ENCODE measurements around the gene AEBP2.
"Not testable (repeated sequence)": the region's sequence is repeated elsewhere in the genome, so short reads cannot be mapped to it uniquely, and the experiment has no call there.

Gene AEBP2

DNA sequence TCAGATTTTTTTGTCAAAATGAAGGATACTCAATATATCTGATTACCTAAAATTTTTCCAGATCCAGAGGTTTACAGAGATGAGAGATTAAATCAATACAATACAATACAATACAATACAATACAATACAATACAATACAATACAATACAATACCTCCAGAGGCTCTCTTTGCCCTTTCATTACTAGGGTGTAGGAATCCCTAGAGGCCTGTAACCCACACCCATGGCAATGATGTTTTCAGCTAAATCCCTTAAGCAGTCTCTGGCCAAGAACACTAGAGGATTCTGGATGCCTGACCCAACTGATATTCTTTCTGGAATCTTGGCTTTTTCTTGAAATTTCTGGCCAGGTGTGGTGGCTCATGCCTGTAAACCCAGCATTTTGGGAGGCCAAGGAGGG is 23.7 kb upstream of the AEBP2 start:
- Histone ChIP-seq H3K9ac (ENCODE audit: insufficient read length) (no peak overlapping the region), H3K36me3 (ENCODE audit: insufficient read depth, low read length) (no peaks in the 10 kb centered on the region), H3K27ac (no peak overlapping the region), H3K4me3 (no peak overlapping the region), H3K9me3 (ENCODE audit: low read depth, low read length) (no peaks in the 10 kb centered on the region)
- no peak for DNase-seq (ENCODE audit: low read depth, low spot score)
- no peak for TF ChIP-seq EZH2 (IDR thresholded peaks at IDR 0.05)
- TF ChIP-seq FOXP2 (optimal IDR thresholded peaks at IDR 0.05; ENCODE audit: control extremely low read depth, extremely low read length, insufficient read depth): no peak
- TF ChIP-seq POLR2AphosphoS5 (IDR thresholded peaks at IDR 0.05; ENCODE audit: borderline replicate concordance, low read depth, low read length): no peak

DNA sequence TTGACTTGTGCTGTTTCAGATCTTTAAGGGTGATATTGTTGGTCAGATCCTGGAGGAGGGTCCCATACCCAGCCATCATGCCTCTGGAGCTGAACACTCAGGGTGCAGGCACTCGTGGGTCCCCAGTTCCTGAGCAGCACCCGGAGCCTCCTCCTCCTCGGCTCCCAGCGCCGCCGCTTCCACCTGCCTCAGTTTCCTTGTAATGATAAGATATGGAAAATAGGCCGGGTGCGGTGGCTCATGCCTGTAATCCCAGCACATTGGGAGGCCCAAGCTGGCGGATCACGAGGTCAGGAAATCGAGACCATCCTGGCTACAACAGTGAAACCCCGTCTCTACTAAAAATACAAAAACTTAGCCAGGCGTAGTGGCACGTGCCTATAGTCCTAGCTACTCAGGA is 20.2 kb upstream of the AEBP2 start:
- Histone ChIP-seq H3K36me3 (ENCODE audit: insufficient read depth, low read length) (no peaks in the 10 kb centered on the region), H3K9ac (ENCODE audit: insufficient read length) (no peak overlapping the region), H3K9me3 (ENCODE audit: low read depth, low read length) (no peaks in the 10 kb centered on the region), H3K27ac (no peak overlapping the region), H3K4me3 (no peak overlapping the region)
- no peak for DNase-seq (ENCODE audit: low read depth, low spot score)
- no peak for TF ChIP-seq POLR2AphosphoS5 (IDR thresholded peaks at IDR 0.05; ENCODE audit: borderline replicate concordance, low read depth, low read length)
- TF ChIP-seq FOXP2 (optimal IDR thresholded peaks at IDR 0.05; ENCODE audit: control extremely low read depth, extremely low read length, insufficient read depth): no peak
- TF ChIP-seq EZH2 (IDR thresholded peaks at IDR 0.05): no peak

DNA sequence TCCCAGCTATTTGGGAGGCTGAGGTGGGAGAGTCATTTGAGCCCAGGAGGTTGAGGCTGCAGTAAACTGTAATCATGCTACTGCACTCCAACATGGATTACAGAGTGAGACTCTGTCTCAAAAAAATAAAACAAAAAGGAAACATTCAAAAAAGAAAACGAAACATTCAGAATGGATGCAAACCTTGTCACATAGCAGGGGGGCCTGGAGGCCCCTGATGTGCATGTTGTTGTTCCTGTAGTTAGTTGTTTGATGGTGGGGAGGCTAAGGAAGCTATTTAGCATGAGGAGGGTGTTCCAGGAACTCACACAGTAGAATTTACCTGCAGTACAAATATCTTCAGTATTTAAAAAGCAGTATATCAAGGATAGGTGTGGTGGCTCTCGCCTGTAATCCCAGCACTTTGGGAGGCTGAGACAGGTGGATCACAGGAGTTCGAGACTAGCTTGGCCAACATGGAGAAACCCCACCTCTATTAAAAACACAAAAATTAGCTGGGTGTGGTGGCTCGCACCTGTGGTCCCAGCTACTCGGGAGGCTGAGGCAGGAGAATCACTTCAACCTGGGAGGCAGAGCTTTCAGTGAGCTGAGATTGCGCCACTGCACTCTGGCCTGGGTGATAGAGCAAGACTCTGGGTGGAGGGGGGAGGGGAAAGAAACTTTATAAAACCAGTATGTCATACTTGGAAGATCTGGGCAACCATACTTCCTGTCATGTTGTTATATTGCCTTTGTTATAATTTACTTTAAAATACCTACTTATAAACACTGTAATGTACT is 17.6 kb upstream of the AEBP2 start:
- Histone ChIP-seq H3K36me3 (ENCODE audit: insufficient read depth, low read length) (no peaks in the 10 kb centered on the region), H3K9me3 (ENCODE audit: low read depth, low read length) (no peaks in the 10 kb centered on the region), H3K27ac (peak overlapping the region; percentile 38; the same call in 1 of the 2 replicates), H3K4me3 (no peak overlapping the region), H3K9ac (ENCODE audit: insufficient read length) (no peak overlapping the region)
- DNase-seq (ENCODE audit: low read depth, low spot score): no peak
- TF ChIP-seq POLR2AphosphoS5 (IDR thresholded peaks at IDR 0.05; ENCODE audit: borderline replicate concordance, low read depth, low read length): no peak
- no peak for TF ChIP-seq FOXP2 (optimal IDR thresholded peaks at IDR 0.05; ENCODE audit: control extremely low read depth, extremely low read length, insufficient read depth)
- TF ChIP-seq EZH2 (IDR thresholded peaks at IDR 0.05): no peak

DNA sequence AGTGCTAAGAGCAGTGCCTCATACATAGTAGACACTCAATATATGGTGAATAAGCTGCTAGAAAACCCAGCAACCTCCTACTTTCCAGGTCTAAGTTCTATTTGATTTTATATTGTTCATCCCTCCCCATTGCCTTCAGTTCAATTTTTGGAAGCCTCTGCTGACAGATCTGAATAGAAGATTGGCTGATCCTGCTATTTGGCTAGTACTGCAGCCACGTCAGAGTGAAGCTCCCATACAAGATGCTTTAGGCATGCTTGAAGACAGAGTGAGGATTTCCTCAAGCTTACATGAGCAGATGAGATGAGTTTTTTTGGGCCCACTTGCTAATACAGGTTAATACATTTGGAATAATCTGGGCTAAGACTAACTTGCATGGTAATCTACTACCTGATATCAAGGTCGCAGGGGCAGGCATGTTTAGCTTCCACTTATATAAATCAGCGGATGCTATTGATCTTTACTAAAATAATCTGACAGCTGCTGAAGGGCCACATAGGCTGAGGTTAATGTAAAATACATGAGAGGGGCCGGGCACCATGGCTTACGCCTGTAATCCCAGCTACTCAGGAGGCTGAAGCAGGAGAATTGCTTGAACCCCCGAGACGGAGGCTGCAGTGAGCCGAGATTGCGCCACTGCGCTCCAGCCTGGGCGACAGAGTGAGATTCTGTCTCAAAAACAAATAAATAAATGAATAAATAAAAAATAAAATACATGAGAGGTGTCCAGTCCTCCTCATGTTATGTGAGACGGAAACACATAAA is 15.9 kb upstream of the AEBP2 start:
- Histone ChIP-seq H3K36me3 (ENCODE audit: insufficient read depth, low read length) (no peaks in the 10 kb centered on the region), H3K9ac (ENCODE audit: insufficient read length) (no peak overlapping the region), H3K27ac (no peak overlapping the region), H3K4me3 (no peak overlapping the region), H3K9me3 (ENCODE audit: low read depth, low read length) (no peaks in the 10 kb centered on the region)
- TF ChIP-seq FOXP2 (optimal IDR thresholded peaks at IDR 0.05; ENCODE audit: control extremely low read depth, extremely low read length, insufficient read depth) (no peak), POLR2AphosphoS5 (IDR thresholded peaks at IDR 0.05; ENCODE audit: borderline replicate concordance, low read depth, low read length) (no peak), EZH2 (IDR thresholded peaks at IDR 0.05) (no peak)
- no peak for DNase-seq (ENCODE audit: low read depth, low spot score)

GRCh38 chr12:19428246-19428645 is 11.0 kb upstream of the AEBP2 start:
- Histone ChIP-seq H3K27ac (no peak overlapping the region), H3K36me3 (ENCODE audit: insufficient read depth, low read length) (no peaks in the 10 kb centered on the region), H3K9ac (ENCODE audit: insufficient read length) (no peak overlapping the region), H3K4me3 (no peak overlapping the region), H3K9me3 (ENCODE audit: low read depth, low read length) (no peaks in the 10 kb centered on the region)
- no peak for DNase-seq (ENCODE audit: low read depth, low spot score)
- TF ChIP-seq POLR2AphosphoS5 (IDR thresholded peaks at IDR 0.05; ENCODE audit: borderline replicate concordance, low read depth, low read length) (no peak), FOXP2 (optimal IDR thresholded peaks at IDR 0.05; ENCODE audit: control extremely low read depth, extremely low read length, insufficient read depth) (no peak), EZH2 (IDR thresholded peaks at IDR 0.05) (no peak)

DNA sequence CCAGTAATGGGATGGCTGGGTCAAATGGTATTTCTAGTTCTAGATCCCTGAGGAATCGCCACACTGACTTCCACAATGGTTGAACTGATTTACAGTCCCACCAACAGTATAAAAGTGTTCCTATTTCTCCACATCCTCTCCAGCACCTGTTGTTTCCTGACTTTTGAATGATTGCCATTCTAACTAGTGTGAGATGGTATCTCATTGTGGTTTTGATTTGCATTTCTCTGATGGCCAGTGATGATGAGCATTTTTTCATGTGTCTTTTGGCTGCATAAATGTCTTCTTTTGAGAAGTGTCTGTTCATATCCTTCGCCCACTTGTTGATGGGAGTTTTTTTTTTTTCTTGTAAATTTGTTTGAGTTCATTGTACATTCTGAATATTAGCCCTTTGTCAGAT is 9.8 kb upstream of the AEBP2 start:
- not testable (repeated sequence) for H3K27ac ChIP-seq; H3K4me3 ChIP-seq; H3K36me3 ChIP-seq (ENCODE audit: insufficient read depth, low read length); H3K9me3 ChIP-seq (ENCODE audit: low read depth, low read length); DNase-seq (ENCODE audit: low read depth, low spot score); H3K9ac ChIP-seq (ENCODE audit: insufficient read length)

- Histone ChIP-seq H3K9me3 (ENCODE audit: low read depth, low read length) (no peaks in the 10 kb centered on the region), H3K9ac (ENCODE audit: insufficient read length) (no peak overlapping the region), H3K36me3 (ENCODE audit: insufficient read depth, low read length) (no peaks in the 10 kb centered on the region), H3K27ac (no peak overlapping the region), H3K4me3 (no peak overlapping the region)
- DNase-seq (ENCODE audit: low read depth, low spot score): no peak
- no peak for TF ChIP-seq FOXP2 (optimal IDR thresholded peaks at IDR 0.05; ENCODE audit: control extremely low read depth, extremely low read length, insufficient read depth)
- no peak for TF ChIP-seq POLR2AphosphoS5 (IDR thresholded peaks at IDR 0.05; ENCODE audit: borderline replicate concordance, low read depth, low read length)
- TF ChIP-seq EZH2 (IDR thresholded peaks at IDR 0.05): no peak
These were observed 8.3 kb upstream of the AEBP2 start for GRCh38 chr12:19430988-19431387.

DNA sequence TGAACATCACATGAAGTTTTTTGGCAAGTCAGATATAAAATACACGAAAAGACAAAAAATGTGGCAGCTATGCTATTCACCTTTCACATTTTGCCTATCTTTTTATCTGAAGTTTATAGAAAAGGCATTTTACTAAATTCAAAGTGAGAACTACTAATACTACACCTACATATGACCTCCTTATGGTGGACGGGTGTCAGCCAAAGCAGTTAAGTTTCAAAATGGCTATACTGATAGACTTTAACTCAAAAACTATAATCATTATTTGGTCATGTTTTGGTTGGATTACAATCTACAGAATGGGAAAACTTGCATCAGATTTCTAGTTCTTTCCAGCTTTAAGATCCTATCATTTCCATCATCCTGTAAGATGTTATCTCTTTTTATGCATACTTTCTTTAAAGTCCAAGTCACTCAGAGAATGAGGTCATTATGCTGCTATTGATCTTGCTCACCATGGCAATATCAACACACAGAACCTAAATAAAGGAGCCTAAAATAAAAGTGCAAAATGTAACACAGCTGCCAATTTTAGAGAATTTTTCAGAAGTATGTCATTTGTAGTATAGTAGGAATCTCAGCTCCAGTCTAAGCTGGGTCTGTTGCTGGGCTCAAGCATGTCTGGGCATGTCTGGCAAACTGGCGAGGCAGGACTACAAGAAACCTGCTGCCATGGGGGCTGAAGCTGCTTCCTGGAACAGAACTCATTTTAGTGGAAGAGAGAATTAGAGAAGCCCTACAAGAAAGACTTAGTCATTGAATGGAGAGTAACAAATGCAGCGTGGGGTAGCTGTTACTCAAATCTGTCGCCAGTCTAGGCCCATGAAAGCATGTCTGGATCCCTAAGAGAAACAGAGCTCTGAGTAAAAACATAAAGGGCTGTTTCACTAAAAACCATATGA is 7.6 kb upstream of the AEBP2 start:
- Histone ChIP-seq H3K27ac (no peak overlapping the region), H3K9me3 (ENCODE audit: low read depth, low read length) (no peaks in the 10 kb centered on the region), H3K36me3 (ENCODE audit: insufficient read depth, low read length) (no peaks in the 10 kb centered on the region), H3K9ac (ENCODE audit: insufficient read length) (no peak overlapping the region), H3K4me3 (no peak overlapping the region)
- no peak for DNase-seq (ENCODE audit: low read depth, low spot score)
- TF ChIP-seq FOXP2 (optimal IDR thresholded peaks at IDR 0.05; ENCODE audit: control extremely low read depth, extremely low read length, insufficient read depth): no peak
- no peak for TF ChIP-seq EZH2 (IDR thresholded peaks at IDR 0.05)
- no peak for TF ChIP-seq POLR2AphosphoS5 (IDR thresholded peaks at IDR 0.05; ENCODE audit: borderline replicate concordance, low read depth, low read length)
